Activated CD8-positive, alpha-beta T cell treated with anti-CD3 and anti-CD28 coated beads for 36 hours (primary cell): ENCODE measurements around the gene ELL. TPM values are rescaled to one million over a fixed set of nuclear protein-coding genes. Genes with fewer than 3 reads are reported as not detected.

Experiments
- ATAC-seq: fragments of 200-7000 bp; cut with Tn5 transposase; one replicate; pipeline ENCODE4 v1.10.0; 2021; ENCODE audit warnings: mild to moderate bottlenecking, moderate library complexity
- CTCF ChIA-PET: fragments of 350-600 bp; sonication (Branson Sonifier 250); formaldehyde crosslinking; loops from one replicate; lab custom pipeline; 2021; ENCODE audit warnings: antibody characterized with exemption; lab: Charles Lee
- POLR2A ChIA-PET: fragments of 350-600 bp; sonication (Branson Sonifier 250); formaldehyde crosslinking; loops from one replicate; lab custom pipeline; 2021; ENCODE audit warnings: antibody characterized with exemption; lab: Charles Lee
- DNase-seq: peaks from one replicate; pipeline ENCODE4 v3.0.0-alpha.2; 2020
- H3K27ac Mint-ChIP-seq: one replicate; pipeline ENCODE4 v1.8.0; 2021; ENCODE audit warnings: mild to moderate bottlenecking, mixed read lengths
- H3K27me3 Mint-ChIP-seq: one replicate; pipeline ENCODE4 v1.8.0; 2021; ENCODE audit warnings: mixed read lengths
- H3K36me3 Mint-ChIP-seq: one replicate; pipeline ENCODE4 v1.8.0; 2021; ENCODE audit warnings: low read depth, mixed read lengths
- H3K4me1 Mint-ChIP-seq: one replicate; pipeline ENCODE4 v1.8.0; 2021; ENCODE audit warnings: low read depth, mixed read lengths
- H3K4me3 Mint-ChIP-seq: one replicate; pipeline ENCODE4 v1.8.0; 2021; ENCODE audit warnings: mild to moderate bottlenecking, moderate library complexity, mixed read lengths
- H3K9me3 Mint-ChIP-seq: one replicate; pipeline ENCODE4 v1.8.0; 2021; ENCODE audit warnings: mixed read lengths
- CTCF ChIP-seq: fragments of 200-600 bp; IDR thresholded peaks from one replicate; pipeline ENCODE4 v1.8.0; 2022; ENCODE audit warnings: antibody characterized with exemption, mild to moderate bottlenecking
- intact Hi-C: fragments of 100-400 bp; cut with micrococcal nuclease; formaldehyde crosslinking; loops from one replicate; pipeline ENCODE4 v1.10.0; 2022
- total RNA-seq, 2 experiments: library from RNA; stranded (reverse); gene quantifications; one replicate each; pipeline ENCODE4 v1.2.3, GENCODE V29; 2021

Gene ELL
- 10 to 100 TPM; 20.1 to 21.9 TPM for total RNA-seq

GRCh38 chr19:18521692-18522123 is at the start of gene ELL:
Gene ELL (minus strand): TSS chr19:18522070. CDS start chr19:18522055, 15 bp downstream.
- ChIA-PET POLR2A (interaction anchor here (0.7 to 3.8 kb wide), 14 partner anchors 10 to 423 kb away, joined by 3 to 20 read pairs (median 4); partner anchors contain the start of genes COPE, DDX49, REX1BD and SSBP4), CTCF (interaction anchor here (1.0 to 6.6 kb wide), 14 partner anchors 15 to 397 kb away, joined by 3 to 97 read pairs (median 10); partner anchors contain the start of genes COPE, REX1BD and UBA52)
- Mint-ChIP-seq H3K4me1 (peaks cover 13% of the 10 kb centered on the region), H3K9me3 (no peaks in the 10 kb centered on the region), H3K36me3 (no peaks in the 10 kb centered on the region), H3K4me3 (peak within 1 kb of the TSS; percentile 76), H3K27ac (peak within 1 kb of the TSS; percentile 94), H3K27me3 (no peaks in the 10 kb centered on the region)
- DNase-seq (no peak), ATAC-seq (no peak)
- no peak for TF ChIP-seq CTCF
- intact Hi-C loops, result loop anchor here (5.0 kb wide), 3 partner anchors 36 to 116 kb away; partner anchors contain the start of genes KLHL26, KXD1 and UBA52

DNA sequence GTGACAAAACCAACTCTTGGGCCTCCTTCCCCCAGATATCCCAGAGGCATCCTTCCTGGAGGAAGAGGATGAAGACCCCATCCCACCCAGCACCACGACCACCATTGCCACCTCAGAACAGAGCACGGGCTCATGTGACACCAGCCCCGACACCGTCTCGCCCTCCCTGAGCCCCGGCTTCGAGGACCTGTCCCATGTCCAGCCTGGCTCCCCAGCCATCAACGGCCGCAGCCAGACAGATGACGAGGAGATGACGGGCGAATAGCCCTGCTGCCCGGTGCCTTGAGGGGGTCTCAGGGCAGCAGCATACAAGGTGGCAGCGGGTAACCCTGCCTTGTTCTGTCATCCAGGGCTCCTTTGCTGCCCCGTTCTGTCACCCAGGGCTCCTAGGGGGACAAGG is 46.5 kb upstream of the ELL start:
- POLR2A ChIA-PET, result interaction anchor here (0.7 to 1.1 kb wide), 2 partner anchors 10 to 21 kb away, joined by 3 to 5 read pairs; no protein-coding TSS in a partner anchor
- H3K36me3 Mint-ChIP-seq, result peaks cover 61% of the 10 kb centered on the region
- DNase-seq (no peak), ATAC-seq (no peak)
- no peak overlapping the region for H3K4me3 Mint-ChIP-seq
- H3K9me3 Mint-ChIP-seq, result no peaks in the 10 kb centered on the region
- no peaks in the 10 kb centered on the region for H3K27me3 Mint-ChIP-seq
- intact Hi-C loops, result no loop called here
- CTCF ChIA-PET, result no interaction called here
- H3K27ac Mint-ChIP-seq, result no peak overlapping the region
- no peak for TF ChIP-seq CTCF
- H3K4me1 Mint-ChIP-seq, result peaks cover 13% of the 10 kb centered on the region

- intact Hi-C loops, result no loop called here
- no peak overlapping the region for H3K4me3 Mint-ChIP-seq
Observed at GRCh38 chr19:18566953-18567352, 45.1 kb upstream of the ELL start.

DNA sequence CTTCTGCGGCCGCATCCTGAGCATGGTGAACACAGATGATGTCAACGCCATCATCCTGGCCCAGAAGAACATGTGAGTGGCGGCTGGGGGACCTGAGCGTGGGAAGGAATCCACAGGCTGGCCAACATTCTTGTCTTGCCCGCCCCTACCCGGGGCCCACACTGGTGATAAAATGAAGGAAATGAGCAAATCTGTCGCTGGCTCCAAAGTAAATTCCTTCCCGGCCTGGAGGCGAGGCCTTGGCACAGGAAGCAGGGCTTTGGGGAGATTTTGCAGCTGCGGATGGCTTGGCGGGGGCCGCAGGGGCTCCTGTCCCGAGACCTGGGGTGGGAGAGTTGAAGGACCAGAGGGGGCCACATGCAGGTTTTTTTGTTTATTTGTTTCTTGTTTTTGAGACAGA is 40.2 kb upstream of the ELL start:
- no peaks in the 10 kb centered on the region for H3K9me3 Mint-ChIP-seq
- H3K27me3 Mint-ChIP-seq, result no peaks in the 10 kb centered on the region
- TF ChIP-seq CTCF, result no peak
- intact Hi-C loops, result no loop called here
- ATAC-seq (no peak), DNase-seq (no peak)
- CTCF ChIA-PET, result no interaction called here
- H3K4me3 Mint-ChIP-seq, result no peak overlapping the region
- POLR2A ChIA-PET, result no interaction called here
- H3K36me3 Mint-ChIP-seq, result peaks cover 42% of the 10 kb centered on the region
- H3K27ac Mint-ChIP-seq, result no peak overlapping the region
- peaks cover 15% of the 10 kb centered on the region for H3K4me1 Mint-ChIP-seq

More at GRCh38 chr19:18566953-18567352, 45.1 kb upstream of the ELL start:
- TF ChIP-seq CTCF, result no peak
- DNase-seq, result no peak
- peaks cover 3% of the 10 kb centered on the region for H3K4me1 Mint-ChIP-seq
- no peaks in the 10 kb centered on the region for H3K27me3 Mint-ChIP-seq
- no peak overlapping the region for H3K27ac Mint-ChIP-seq
- peaks cover 55% of the 10 kb centered on the region for H3K36me3 Mint-ChIP-seq
- ChIA-PET CTCF (no interaction called here), POLR2A (no interaction called here)
- ATAC-seq, result no peak
- no peaks in the 10 kb centered on the region for H3K9me3 Mint-ChIP-seq

GRCh38 chr19:18559685-18560084 is 37.8 kb upstream of the ELL start:
- DNase-seq (no peak), ATAC-seq (no peak)
- H3K4me3 Mint-ChIP-seq, result peak overlapping the region; percentile 90
- H3K9me3 Mint-ChIP-seq, result no peaks in the 10 kb centered on the region
- peak overlapping the region; percentile 95 for H3K27ac Mint-ChIP-seq
- POLR2A ChIA-PET, result interaction anchor here (1.0 to 4.6 kb wide), 3 partner anchors 10 to 15 kb away, joined by 3 to 21 read pairs (median 6); partner anchors contain the start of gene UBA52
- peaks cover 35% of the 10 kb centered on the region for H3K36me3 Mint-ChIP-seq
- CTCF ChIA-PET, result interaction anchor here (0.8 to 3.1 kb wide), 5 partner anchors 11 to 108 kb away, joined by 3 to 20 read pairs (median 6); partner anchors contain the start of gene REX1BD
- intact Hi-C loops, result loop anchor here (5.0 kb wide), 1 partner anchor 37 kb away; the partner anchor contains the start of gene ELL
- no peaks in the 10 kb centered on the region for H3K27me3 Mint-ChIP-seq
- H3K4me1 Mint-ChIP-seq, result peaks cover 15% of the 10 kb centered on the region
- no peak for TF ChIP-seq CTCF
